ENCODE results near the gene EFNA3.

Gene EFNA3

DNA sequence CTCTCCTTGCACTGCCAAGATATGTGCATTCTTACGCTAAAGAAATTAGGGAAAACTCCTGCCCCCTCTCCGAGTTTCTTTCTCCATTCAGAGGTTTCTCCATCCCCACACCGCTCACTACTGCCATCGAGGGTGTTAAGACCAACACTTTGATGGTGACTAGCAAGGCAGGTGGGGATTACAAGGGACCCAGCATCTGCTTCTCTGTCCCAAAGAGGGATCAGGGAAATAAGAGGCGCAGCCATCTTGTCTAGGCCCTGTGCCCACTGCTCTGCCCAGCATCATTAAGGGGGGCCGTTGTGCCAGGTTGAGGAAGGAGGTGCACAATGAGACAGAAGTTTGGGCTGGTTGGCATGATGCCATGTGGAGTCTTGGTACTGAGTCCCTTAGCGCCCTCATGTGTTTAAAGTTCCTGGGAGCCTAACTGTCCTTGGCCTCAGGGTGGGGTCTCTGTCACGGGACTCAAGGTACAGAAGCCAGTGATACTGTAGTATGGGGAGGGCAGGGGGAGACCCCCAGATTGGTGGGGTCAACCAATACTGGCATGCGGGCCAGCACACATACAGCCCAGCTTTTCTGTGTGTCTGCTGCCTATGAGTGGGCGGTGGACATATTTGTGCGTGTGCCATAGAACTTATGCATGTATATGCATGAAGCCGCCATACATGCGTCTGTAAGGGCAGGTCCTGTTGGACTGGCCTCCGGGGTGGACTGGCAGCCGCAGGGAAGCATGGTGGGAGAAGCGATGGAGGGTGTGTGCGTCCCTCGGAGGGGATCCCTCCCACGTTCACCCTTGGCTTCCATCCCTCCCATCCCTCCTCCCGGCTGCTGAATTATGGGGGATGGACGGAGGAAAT is 5.5 kb downstream of the EFNA3 start:
- DNase-seq = no peak

DNA sequence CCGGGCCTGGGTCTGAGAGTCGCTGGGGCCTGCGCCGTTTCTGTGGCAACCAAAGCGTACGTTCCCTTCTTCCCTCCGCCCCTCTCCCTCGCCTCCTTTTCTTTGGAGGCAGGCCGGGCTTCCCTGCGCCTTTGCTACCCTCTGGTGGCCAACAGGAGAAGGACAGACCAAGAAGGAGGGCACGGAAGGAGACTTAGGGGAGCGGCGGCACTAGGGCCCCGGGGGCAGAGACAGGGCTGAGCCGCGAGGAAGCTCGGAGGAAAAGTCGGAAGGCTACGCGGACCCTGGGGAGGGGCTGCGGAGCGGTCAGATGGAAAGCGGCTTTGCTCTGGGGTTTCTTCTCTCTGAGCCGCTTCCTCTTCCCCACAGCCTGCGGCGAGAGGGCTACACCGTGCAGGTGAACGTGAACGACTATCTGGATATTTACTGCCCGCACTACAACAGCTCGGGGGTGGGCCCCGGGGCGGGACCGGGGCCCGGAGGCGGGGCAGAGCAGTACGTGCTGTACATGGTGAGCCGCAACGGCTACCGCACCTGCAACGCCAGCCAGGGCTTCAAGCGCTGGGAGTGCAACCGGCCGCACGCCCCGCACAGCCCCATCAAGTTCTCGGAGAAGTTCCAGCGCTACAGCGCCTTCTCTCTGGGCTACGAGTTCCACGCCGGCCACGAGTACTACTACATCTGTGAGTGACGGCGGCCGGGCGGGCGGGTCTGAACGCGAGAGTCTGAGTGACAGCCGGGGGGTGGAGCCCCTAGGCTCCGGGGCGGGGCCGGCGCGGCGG is 6.3 kb downstream of the EFNA3 start:
- peak; percentile 96 for DNase-seq

DNA sequence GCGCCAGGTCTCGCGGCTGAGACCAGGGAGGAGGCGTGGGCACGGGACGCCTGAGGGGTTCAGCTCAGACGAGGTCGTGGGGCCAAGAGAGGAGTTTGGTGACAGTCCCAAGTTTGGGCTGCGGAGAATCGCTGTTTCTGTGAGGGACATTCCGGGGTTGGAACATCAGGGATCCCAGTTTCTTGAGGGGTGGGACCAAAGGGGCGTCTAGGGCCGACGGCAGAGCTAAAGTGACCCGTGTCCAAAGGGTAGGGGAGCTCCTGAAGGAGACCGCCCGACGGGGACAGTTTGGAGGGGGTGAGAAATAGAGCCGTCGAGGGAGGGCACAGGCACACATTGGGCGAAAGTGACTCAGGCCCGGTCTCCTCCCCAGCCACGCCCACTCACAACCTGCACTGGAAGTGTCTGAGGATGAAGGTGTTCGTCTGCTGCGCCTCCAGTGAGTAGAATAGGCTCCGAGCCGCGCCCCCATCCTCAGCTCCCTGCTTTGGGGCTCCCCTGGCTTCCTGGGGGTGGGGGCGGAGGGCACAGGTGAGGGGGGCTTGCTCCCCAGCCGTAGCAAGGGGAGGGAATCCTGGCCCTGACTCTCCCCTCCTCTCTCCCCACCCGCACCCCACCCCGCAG is 7.0 kb downstream of the EFNA3 start:
- DNase-seq = no peak

DNA sequence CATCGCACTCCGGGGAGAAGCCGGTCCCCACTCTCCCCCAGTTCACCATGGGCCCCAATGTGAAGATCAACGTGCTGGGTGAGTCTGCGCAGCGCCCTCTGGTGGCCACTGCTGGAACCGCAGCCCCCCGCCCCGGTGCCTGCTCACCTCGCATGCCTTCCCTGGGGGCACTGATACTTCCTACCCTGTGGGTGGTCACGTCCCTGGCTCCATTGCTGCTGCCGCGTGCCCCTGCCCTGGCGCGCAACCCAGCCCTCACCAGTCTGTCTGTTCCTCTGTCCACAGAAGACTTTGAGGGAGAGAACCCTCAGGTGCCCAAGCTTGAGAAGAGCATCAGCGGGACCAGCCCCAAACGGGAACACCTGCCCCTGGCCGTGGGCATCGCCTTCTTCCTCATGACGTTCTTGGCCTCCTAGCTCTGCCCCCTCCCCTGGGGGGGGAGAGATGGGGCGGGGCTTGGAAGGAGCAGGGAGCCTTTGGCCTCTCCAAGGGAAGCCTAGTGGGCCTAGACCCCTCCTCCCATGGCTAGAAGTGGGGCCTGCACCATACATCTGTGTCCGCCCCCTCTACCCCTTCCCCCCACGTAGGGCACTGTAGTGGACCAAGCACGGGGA is 7.6 kb downstream of the EFNA3 start:
- peak; percentile 21 for DNase-seq

DNA sequence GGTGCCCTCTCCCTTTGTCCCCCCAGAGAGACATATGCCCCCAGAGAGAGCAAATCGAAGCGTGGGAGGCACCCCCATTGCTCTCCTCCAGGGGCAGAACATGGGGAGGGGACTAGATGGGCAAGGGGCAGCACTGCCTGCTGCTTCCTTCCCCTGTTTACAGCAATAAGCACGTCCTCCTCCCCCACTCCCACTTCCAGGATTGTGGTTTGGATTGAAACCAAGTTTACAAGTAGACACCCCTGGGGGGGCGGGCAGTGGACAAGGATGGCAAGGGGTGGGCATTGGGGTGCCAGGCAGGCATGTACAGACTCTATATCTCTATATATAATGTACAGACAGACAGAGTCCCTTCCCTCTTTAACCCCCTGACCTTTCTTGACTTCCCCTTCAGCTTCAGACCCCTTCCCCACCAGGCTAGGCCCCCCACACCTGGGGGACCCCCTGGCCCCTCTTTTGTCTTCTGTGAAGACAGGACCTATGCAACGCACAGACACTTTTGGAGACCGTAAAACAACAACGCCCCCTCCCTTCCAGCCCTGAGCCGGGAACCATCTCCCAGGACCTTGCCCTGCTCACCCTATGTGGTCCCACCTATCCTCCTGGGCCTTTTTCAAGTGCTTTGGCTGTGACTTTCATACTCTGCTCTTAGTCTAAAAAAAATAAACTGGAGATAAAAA is 8.4 kb downstream of the EFNA3 start:
- no peak for DNase-seq

DNA sequence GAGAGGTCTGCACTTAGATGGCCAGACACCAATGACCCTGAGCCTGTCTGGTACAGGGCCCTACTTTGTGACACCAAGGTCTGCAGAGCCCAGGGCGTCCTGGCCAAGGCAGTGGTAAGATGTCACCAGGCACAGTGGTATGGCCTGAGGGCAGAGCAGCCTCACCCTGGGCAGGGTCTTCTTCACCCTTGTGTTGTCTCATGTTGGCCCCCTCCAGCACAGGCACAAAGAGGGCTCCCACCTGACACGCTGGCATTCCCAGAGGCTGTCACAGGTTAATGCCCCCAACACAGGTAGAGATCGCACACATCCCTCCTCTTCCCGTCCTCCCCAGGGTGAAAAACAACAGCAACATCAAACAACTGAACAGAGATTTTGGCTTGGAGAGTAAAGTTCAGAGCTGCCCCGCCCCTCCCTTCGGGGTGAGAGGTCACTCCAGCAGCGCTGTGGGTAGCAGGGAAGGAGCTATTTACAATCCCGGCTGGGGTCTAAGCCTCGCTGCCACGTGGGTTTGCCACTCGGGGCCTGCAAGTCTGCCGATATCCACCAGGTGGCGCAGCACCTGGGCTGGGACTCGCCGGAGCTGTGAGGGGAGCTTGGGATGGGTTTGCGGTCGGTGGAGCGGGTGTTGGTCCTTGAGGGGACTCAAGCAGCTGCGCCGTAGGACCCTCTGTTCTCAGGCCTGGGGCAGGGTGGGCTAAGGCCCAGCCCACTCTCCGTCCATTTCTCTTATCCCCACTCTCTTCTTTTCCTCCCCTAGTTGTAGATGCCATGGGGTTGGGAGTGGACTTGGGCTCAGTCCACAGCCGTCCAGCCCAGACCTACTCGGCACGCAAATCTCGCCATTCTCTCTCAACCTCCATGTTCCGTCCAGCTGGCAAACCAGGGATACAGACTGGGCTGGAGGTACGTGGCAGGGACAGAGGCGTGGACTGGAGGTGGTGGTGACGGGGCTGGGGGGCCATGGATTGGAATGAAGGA is 12.7 kb downstream of the EFNA3 start:
- peak; percentile 62 for DNase-seq

DNA sequence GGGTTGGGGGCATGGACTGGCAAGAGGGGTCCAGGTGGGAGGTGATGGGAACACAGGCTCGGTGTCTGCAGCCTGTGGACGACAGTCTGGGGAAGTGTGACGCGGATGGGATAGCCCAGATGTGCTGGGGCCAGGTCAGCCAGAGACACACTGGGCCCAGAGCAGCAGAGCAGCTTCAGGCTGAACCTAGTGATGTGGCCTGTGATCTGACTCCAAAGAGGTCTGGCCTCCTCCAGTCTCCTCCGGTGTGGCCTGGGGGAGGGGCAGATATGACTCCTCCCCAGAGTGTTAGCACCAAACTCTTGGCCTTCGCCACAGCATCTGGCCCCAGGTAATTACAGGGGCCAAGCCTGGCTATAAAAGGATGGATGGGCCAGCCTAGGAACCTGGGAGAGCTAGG is 13.5 kb downstream of the EFNA3 start:
- DNase-seq = no peak

DNA sequence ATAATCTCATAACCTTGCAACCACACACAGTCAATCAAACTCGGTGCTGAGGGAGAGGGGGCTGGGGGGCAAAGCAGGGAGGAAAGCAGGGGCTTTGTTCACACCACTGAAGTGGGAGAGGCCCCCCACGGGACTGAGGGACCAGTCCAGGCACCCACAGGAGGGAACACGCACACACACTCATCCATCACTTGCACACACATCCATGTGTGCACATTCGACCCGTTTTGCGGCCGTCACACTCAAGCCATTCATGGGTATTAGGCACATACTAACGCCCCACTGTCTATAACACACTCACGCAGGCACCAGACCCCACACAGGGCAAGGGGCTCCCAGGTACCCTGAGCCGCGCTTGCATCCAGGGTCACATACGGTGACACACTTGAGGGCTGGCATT is 14.0 kb downstream of the EFNA3 start:
- DNase-seq = no peak

DNA sequence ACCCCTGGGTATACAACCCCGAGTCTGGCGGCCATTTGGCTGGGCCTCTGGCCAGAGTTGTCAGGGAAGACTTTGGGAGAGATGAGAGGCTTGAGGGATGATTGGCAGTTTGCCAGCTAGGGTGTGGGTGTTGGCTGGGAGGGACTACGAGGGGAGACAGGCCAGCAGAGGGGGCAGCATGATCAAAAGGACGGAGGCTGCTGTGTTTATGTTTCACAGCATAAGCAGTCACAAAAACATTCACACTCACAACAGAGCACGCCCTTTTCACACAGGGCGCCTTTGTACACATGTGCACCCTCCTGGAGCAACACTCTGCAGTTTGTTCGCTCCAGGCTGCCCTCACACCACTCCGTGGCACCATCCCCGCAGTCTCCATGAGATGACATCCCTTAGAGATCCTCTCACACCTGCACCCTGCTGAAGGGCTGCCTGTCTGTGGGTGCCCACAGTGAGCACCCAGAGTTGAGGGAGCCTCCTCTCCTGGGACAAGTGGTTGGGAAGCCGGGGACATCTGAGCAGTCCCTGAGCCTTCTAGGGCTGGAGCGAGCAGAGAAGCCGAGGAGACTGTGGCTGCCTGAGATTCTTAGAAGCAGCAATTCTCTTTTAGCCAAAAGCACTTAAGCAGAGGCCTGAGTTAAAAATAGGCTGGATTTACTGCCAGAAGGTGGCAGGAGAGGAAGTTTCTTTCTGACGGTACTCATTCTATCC is 15.4 kb downstream of the EFNA3 start:
- peak; percentile 82 for DNase-seq

DNA sequence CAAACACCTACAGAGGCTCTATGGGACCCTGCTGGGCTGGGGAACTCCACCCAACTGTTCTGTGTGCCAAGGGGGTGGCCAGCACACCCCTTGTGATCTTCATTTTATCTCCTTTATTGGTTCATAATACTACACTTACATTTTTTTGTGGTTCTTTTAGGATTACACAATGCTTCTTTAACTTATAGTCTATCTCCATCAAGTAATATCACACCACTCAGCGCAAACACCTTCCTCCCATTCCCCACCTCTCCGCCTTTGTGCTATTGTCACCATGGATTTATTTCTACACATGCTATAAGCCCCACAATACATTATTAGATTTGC is 15.9 kb downstream of the EFNA3 start:
- DNase-seq = no peak

DNA sequence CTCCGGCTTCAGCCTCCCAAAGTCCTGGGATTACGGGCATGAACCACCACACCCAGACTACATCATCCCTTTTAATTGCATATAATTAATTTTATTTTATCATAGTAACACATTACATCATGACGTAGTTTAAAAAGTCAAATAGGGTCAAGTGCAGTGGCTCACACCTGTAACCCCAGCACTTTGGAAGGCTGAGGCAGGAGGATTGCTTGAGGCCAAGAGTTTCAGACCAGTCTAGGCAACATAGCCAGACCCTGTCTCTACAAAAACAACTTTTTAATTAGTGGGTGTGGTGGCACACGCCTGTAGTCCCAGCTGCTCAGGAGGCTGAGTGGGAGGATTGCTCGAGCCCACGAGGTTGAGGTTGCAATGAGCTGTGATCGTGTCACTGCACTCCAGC is 20.7 kb downstream of the EFNA3 start:
- DNase-seq = no peak

DNA sequence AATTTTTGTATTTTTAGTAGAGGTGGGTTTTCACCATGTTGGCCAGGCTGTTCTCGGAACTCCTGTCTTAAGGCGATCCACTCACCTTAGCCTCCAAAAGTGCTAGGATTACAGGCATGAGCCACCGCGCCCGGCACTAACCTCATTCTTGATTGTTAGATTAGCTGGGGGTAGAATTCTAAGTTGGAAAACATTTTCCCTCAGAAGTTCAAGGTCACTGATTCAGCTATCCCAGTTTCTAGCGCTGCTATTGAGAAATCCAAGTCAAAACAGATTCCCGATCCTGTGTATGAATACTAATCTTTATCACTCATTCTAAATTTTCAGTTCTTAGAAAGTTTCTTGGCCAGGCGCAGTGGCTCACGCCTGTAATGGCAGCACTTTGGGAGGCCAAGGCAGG is 24.7 kb downstream of the EFNA3 start:
- DNase-seq = no peak

DNA sequence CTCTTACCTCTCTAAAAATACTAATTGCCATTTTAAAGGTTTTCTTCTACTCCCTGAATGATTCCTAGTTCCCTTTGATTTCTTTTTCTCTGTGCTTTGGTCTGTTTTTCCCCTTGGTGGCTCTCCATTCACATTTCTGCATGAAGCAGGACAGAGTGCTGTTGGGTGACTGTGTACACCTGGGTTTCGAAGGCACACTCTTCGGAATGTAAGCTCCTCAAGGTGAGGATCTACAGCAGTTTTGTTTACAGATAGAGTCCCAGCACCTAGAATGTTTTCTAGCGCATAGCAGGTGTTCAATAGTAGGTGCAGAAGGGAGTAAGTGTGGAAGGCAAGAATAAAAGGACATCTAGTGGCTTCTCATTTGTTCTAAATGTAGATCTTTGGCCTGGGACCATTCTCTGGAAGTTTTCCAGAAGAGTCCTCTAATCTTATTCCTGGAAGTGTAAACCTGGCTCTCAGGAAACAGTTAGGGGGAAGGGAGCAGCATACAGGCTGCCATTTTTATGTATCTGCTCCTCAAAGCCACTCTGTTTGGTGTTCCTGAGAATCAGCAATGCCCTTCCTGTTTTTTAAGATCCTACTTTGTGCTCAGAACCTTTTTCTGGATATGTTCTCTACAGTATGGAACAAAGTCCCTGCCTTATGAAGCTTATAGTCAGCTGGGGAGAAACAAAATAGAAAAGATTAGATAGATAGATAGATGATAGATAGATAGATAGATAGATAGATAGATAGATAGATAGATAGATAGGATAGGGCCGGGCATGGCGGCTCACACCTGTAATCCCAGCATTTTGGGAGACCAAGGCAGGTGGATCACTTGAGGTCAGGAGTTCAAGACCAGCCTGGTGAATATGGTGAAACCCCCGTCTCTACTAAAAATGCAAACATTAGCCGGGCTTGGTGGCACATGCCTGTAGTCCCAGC is 26.2 kb downstream of the EFNA3 start:
- DNase-seq = no peak

DNA sequence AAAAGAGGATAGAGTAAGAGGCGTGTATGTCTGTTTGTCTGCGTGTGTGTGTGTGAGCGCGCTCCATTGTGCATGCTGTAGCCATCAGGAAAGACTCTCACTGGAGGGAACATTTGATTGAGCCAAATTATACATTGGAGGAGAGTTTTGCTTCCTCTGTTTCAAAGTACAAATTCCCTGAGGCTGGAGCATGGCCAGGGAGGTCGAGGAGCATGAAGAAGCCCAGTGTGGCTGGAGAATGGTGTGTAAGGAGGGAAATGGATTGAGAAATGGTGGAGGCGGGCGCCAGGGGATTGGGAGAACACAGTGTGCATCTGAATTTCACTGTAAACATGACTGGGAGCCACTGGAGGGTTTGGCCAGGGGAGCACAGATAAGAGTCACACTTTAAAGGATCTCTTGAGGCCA is 27.0 kb downstream of the EFNA3 start:
- no peak for DNase-seq

DNA sequence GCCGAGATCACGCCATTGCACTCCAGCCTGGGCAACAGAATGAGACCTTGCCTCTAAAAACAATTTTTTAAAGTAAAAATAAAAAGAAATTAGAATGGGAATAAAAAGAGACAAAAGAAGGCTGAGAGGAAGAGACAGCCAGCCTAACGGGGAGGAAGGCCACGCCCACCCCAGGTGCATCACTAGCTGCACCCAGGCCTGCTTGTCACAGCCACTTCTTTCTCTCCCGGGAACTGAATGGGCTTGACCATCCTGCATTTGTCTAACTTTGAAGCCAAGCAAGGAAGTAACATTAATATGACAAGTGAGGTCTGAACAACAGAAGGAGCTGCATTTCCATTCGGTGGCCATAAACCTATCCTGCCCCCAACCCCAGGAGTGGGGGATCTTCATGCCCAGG is 28.2 kb downstream of the EFNA3 start:
- DNase-seq = no peak

DNA sequence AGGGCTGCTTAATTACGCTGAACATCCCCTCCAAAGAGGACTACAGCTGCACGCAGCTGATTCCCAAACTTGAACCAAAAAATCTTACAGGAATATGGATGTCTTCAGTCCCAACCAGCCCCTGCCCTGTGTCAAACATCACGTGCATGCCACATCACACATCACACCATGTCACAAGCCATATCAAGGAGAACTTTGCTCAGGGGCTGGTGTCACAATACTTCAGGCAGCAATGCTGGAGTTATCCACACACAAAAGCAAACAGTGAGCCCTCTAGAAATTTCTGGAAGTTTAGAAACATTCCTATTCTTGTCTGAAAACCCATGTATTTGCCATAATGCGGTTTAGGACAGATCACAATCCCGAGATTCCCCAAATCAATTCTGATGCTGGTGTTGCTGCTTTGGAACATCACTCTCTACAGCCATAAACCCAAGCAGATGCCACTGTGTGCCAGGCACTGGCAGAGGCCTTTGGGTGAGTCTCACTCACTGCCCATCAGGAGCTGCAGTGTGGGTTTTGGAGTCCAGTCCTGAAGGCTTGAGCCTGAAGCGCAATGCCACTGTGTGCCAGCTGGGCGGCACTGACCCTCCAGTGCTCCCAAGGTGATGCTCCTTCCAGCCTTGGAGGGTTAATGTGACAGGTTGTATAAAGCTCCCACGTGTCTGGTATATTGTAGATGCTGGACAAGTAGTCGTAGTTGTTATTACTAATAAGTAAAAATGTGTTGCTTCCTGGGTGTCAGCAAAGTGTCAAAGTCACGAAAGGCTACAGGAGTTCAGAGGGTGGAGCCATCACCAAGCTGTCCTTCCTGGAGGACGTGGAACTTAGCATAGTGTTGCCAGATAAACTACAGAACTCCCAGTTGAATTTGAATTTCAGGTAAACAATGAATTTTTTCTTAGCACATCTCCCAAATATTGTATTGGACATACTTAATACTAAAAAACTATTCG is 28.9 kb downstream of the EFNA3 start:
- DNase-seq = no peak

DNA sequence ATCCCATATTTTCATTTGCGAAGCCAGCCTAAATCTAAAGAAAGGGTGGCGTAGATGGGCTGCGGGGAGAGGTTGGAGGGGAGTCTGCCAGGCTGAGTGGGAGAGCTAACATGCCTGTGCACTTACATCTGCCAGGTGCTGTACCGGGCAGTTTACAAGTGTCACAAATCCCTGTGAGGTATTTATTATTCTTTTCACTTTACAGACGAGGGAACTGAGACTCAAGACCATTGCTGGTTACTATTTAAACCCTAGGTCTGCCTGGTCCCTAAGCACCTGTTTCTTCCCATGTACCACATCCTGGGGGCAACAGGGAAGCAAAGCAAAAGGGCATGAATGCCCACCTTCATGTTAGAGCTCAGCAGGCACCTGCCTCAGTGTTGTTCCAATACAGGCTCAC is 29.7 kb downstream of the EFNA3 start:
- no peak for DNase-seq

DNA sequence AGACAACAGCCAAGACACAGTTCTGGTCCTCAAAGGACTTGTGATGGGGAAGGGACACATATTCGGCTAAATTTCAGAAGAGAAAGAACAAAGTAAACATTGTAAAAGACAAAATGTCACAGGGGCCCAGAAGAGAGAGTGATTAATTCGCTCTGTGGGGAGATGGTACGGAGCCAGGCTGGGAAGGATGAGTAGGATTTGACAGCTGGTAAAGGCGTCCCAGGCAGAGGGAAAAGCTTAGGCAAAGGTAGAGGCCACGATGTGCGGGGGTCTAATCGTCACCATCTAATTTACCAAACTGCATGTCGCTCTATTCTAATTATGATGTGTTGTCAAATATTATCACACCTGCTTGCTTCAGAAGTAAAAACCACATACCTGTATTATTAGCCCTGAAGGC is 31.7 kb downstream of the EFNA3 start:
- no peak for DNase-seq

DNA sequence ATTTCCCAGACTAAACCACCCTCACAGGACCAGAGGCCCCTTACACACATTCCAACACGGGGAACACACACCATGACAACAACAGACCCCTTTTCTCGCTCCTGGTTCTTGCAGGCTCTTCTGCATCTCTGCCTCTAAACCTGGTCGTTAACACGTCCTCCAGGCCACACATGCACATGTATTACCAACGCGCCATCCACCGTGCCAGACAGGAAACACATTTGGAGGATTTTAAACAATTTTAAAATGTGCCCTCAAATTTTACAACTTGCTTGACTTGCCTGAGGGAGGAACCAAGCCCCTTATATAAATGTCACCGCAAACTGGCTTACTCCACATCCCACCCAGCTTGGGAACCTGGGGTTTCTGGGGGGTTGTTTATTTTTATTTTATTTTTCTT is 32.2 kb downstream of the EFNA3 start:
- DNase-seq = no peak
